ENCODE data around the gene BIRC6. TPM values are rescaled to one million over a fixed set of nuclear protein-coding genes. Genes with fewer than 3 reads are reported as not detected.

The BIRC6 gene
- total and polyA plus RNA-seq, 8 donors: 71.6 to 94.6 (median 80.9) TPM

- ATAC-seq (no peak), DNase-seq (no peak)
- TF ChIP-seq CTCF (IDR thresholded peaks at IDR 0.05): no peak
- intact Hi-C loops (cut with DNase I): no loop called here
- Histone ChIP-seq H3K4me1 (peaks cover 0 to 5% of the 10 kb centered on the region in 2 donors), H3K36me3 (peaks cover 0 to 42% of the 10 kb centered on the region in 2 donors), H3K27ac (peak overlapping the region in 1 of 2 donors; percentile 45), H3K27me3 (no peaks in the 10 kb centered on the region), H3K4me3 (no peak overlapping the region), H3K9me3 (no peaks in the 10 kb centered on the region)
Observed at GRCh38 chr2:32572737-32573136, 215.9 kb downstream of the BIRC6 start.

GRCh38 chr2:32591669-32592463, 235.0 kb downstream of the BIRC6 start:
- Histone ChIP-seq H3K9me3 (no peaks in the 10 kb centered on the region), H3K4me1 (peaks cover 0 to 6% of the 10 kb centered on the region in 2 donors), H3K27me3 (no peaks in the 10 kb centered on the region), H3K4me3 (no peak overlapping the region), H3K27ac (peak overlapping the region in 1 of 2 donors; percentile 76), H3K36me3 (peaks cover 0 to 5% of the 10 kb centered on the region in 2 donors)
- TF ChIP-seq CTCF (IDR thresholded peaks at IDR 0.05): no peak
- DNase-seq (no peak), ATAC-seq (no peak)
- intact Hi-C loops (cut with DNase I): no loop called here

- DNase-seq: no peak
- no peak for TF ChIP-seq CTCF (IDR thresholded peaks at IDR 0.05)
Observed at GRCh38 chr2:32594573-32594972, 237.8 kb downstream of the BIRC6 start.

GRCh38 chr2:32611366-32611765, 254.5 kb downstream of the BIRC6 start:
- ATAC-seq: peak; percentile 97
- TF ChIP-seq CTCF (IDR thresholded peaks at IDR 0.05): no peak
- no peak overlapping the region for H3K4me3 ChIP-seq
- intact Hi-C loops (cut with DNase I): no loop called here
- no peak overlapping the region for H3K27ac ChIP-seq
- H3K4me1 ChIP-seq: no peaks in the 10 kb centered on the region
- no peak for DNase-seq
- no peaks in the 10 kb centered on the region for H3K9me3 ChIP-seq
- peaks cover 0 to 93% of the 10 kb centered on the region in 2 donors for H3K36me3 ChIP-seq
- no peaks in the 10 kb centered on the region for H3K27me3 ChIP-seq

More at GRCh38 chr2:32594573-32594972, 237.8 kb downstream of the BIRC6 start:
- intact Hi-C loops (cut with DNase I): no loop called here
- no peak overlapping the region for H3K4me3 ChIP-seq
- H3K4me1 ChIP-seq: peaks cover 0 to 6% of the 10 kb centered on the region in 2 donors
- H3K36me3 ChIP-seq: peaks cover 0 to 30% of the 10 kb centered on the region in 2 donors
- no peaks in the 10 kb centered on the region for H3K9me3 ChIP-seq
- H3K27me3 ChIP-seq: no peaks in the 10 kb centered on the region
- no peak for ATAC-seq
- no peak overlapping the region for H3K27ac ChIP-seq

GRCh38 chr2:32611771-32612170, 254.9 kb downstream of the BIRC6 start:
- intact Hi-C loops (cut with DNase I): no loop called here
- Histone ChIP-seq H3K9me3 (no peaks in the 10 kb centered on the region), H3K27me3 (no peaks in the 10 kb centered on the region), H3K4me1 (no peaks in the 10 kb centered on the region), H3K4me3 (no peak overlapping the region), H3K27ac (no peak overlapping the region), H3K36me3 (peaks cover 0 to 92% of the 10 kb centered on the region in 2 donors)
- TF ChIP-seq CTCF (IDR thresholded peaks at IDR 0.05): no peak
- no peak for DNase-seq
- no peak for ATAC-seq
